AG04449 (cell line): ENCODE measurements around the gene MBIP.
"Not testable (repeated sequence)": the region's sequence is repeated elsewhere in the genome, so short reads cannot be mapped to it uniquely, and the experiment has no call there.

Experiments used
- CTCF ChIA-PET: fragments of 350-600 bp; formaldehyde crosslinking; extraction: SDS; loops from one replicate; lab custom pipeline; 2021; ENCODE audit warnings: antibody characterized with exemption; lab: Yijun Ruan, JAX
- POLR2A ChIA-PET: fragments of 400-600, 350-600 bp; formaldehyde crosslinking; extraction: SDS; loops from one replicate; lab custom pipeline; 2020; ENCODE audit warnings: antibody characterized with exemption, inconsistent platforms; lab: Yijun Ruan, JAX
- DNase-seq: peaks from one replicate; pipeline ENCODE4 v3.0.0-alpha.2; 2010; ENCODE audit warnings: low read depth, low spot score
- H3K4me3 ChIP-seq: 2 replicates; pipeline ENCODE4 v1.5.1; 2011; ENCODE audit warnings: low read depth, mild to moderate bottlenecking, control low read depth, low read length
- TF ChIP-seq, protein P1 (sequence below): IDR thresholded peaks from one replicate; pipeline ENCODE4 v1.5.1; 2011; ENCODE audit warnings: mild to moderate bottlenecking, moderate library complexity, low read length, control low read depth, inconsistent platforms; ENCODE audit not compliant: insufficient read depth; ENCODE audit errors: missing control alignments

The MBIP gene

DNA sequence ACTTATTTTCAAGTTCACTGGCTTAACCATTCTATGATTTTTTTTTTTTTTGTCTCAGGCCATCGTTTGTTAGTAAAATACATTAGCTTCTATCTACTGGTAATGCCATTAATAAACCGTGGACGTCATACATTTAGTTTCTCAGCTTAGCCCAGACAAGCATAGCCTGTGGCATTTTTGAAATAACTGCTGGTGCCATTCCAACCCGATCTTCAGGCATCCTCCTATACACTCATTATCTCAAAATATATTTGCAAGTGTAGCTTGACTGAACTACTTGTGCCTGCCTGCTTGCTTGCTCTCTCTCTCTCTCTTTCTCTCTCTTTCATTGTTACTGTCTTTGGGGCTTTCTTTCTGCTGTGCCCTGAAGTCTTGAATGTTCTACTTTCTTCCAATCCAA, 12.7 kb upstream of the MBIP start:
- DNase-seq, result no peak
- ChIA-PET POLR2A (no interaction called here), CTCF (no interaction called here)
- H3K4me3 ChIP-seq, result no peak overlapping the region
- TF ChIP-seq, protein P1, sequence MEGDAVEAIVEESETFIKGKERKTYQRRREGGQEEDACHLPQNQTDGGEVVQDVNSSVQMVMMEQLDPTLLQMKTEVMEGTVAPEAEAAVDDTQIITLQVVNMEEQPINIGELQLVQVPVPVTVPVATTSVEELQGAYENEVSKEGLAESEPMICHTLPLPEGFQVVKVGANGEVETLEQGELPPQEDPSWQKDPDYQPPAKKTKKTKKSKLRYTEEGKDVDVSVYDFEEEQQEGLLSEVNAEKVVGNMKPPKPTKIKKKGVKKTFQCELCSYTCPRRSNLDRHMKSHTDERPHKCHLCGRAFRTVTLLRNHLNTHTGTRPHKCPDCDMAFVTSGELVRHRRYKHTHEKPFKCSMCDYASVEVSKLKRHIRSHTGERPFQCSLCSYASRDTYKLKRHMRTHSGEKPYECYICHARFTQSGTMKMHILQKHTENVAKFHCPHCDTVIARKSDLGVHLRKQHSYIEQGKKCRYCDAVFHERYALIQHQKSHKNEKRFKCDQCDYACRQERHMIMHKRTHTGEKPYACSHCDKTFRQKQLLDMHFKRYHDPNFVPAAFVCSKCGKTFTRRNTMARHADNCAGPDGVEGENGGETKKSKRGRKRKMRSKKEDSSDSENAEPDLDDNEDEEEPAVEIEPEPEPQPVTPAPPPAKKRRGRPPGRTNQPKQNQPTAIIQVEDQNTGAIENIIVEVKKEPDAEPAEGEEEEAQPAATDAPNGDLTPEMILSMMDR, result no peak

DNA sequence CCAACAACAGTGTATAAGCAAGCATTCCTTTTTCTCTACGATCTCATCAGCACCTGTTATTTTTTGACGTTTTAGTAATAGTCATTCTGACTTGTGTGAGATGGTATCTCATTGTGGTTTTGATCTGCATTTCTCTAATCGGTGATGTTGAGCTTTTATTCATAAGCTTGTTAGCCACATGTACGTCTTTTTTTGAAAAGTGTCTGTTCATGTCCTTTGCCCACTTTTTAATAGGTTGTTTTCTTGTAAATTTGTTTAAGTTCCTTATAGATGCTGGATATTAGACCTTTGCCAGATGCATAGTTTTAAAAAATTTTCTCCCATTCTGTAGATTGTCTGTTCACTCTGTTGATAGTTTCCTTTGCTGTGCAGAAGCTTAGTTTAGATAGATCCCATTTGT, 7.1 kb upstream of the MBIP start:
- CTCF ChIA-PET, POLR2A ChIA-PET, DNase-seq, H3K4me3 ChIP-seq: not testable (repeated sequence)

DNA sequence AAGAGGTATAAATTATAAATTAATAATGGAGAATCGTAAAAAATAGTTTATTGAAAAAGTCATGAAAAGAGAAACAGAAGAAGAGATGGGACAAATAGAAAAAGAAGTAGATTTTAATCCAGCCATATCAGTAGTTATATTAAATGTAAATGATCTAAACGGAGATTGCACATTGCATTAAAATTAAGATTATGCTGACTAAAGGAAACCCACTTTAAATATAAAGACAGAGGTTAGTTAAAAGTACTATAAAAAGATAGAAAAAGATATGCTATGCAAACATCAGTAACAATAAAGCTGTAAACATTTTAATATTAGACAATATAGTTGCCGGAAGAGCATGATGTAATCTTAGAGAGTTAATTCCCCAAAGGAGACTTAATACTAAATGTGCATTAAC, 5.4 kb upstream of the MBIP start:
- DNase-seq, result no peak
- TF ChIP-seq, protein P1, result no peak
- CTCF ChIA-PET, result no interaction called here
- no peak overlapping the region for H3K4me3 ChIP-seq
- POLR2A ChIA-PET, result no interaction called here

DNA sequence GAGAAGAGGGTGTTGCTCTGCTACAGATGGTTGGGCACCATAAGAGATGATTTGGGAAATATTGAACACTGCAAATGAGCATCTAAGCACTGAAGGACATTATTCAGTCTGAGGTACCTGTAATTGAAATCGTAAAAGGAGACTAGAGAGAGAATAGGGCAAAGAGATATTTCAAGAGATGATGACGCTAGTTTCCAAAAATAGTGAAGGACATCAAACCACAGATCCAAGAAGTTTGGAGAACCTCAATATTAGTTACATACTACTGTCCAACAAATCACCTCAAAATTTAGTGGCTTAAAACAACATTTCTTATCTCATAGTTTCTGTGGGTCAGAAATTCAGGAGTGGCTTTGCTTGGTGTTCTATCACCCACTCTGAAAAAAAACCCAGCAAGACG, 4.5 kb upstream of the MBIP start:
- ChIA-PET CTCF (no interaction called here), POLR2A (no interaction called here)

DNA sequence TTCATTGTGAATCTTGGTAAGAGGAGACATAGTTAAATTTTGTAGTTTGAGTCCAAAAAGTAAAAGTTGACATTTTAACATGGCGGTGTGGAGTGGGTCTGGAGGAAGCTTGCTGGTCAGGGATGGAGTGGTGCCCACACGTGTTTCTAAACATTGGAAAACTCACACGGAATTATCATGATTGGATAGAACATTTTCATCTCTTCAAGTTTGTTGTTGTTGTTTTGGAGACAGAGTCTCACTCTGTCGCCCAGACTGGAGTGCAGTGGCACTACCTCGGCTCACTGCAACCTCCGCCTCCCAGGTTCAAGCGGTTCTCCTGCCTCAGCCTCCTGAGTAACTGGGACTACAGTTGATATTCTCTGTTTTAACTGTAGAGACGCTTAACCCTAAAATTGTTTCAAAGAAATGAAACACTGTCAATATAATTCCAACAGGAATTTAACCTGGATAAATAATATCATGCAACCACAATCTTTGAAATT, 502 bp upstream of the MBIP start:
- DNase-seq, result no peak
- H3K4me3 ChIP-seq, result peak overlapping the region; percentile 88
- POLR2A ChIA-PET, result interaction anchor here (0.7 to 1.0 kb wide), 3 partner anchors 36 to 252 kb away, joined by 4 to 7 read pairs (median 5); no protein-coding TSS in a partner anchor
- CTCF ChIA-PET, result interaction anchor here (0.9 to 2.2 kb wide), 4 partner anchors 19 to 250 kb away, joined by 3 to 14 read pairs (median 4); no protein-coding TSS in a partner anchor
- TF ChIP-seq, protein P1, result no peak

More for the DNA sequence above, 4.5 kb upstream of the MBIP start:
- H3K4me3 ChIP-seq, result no peak overlapping the region
- TF ChIP-seq, protein P1, result no peak
- no peak for DNase-seq

DNA sequence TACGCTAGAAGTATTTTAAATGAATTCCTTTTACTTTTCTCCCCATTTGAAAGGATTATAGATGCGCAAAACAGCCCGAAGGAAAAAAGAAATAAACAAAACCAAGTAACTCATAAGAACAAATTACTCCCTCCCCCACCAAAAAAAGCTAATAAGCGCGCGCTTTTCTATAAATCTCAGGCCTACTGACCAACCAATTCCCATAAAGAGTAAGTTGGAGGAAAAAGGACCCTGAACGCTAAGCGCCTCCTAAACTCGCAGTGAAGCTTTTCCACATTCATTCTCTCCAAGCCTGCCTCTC, 588 bp downstream of the MBIP start:
- ChIA-PET POLR2A (interaction anchor here (1.0 kb wide), 1 partner anchor 251 kb away, joined by 5 read pairs; no protein-coding TSS in a partner anchor), CTCF (interaction anchor here (2.1 to 2.2 kb wide), 2 partner anchors 55 to 249 kb away, joined by 5 to 14 read pairs; no protein-coding TSS in a partner anchor)
- DNase-seq, result no peak
- TF ChIP-seq, protein P1, result no peak
- peak overlapping the region; percentile 88 for H3K4me3 ChIP-seq

DNA sequence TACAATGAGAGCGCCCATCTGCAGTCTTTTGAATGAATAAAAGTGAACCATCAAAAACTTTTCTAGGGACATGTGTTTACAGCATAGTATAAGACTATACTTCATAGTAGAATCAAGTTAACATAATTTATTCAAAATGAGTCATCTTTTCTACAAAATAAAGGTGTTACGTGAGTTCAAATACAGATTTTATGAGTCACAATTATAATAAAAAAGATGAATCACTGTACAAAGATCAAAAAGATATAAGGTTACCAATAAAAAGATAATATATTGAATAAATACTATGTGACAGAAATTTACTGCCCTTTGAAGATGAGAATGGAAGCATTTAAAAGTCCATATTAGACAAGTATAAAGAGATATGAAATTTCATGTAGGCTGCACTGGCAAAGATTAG, 2.8 kb downstream of the MBIP start:
- H3K4me3 ChIP-seq, result no peak overlapping the region
- DNase-seq, result no peak
- ChIA-PET POLR2A (no interaction called here), CTCF (interaction anchor here (0.7 to 1.4 kb wide), 3 partner anchors 63 to 436 kb away, joined by 3 to 4 read pairs (median 4); no protein-coding TSS in a partner anchor)
- TF ChIP-seq, protein P1, result no peak
